Heart left ventricle (tissue), 13 donors: Measurements from ENCODE around the gene VEGFA.

Experiments used
- CTCF ChIP-seq, 12 donors: fragments of 200-600 bp; sonication (generic) in 4 of 12; IDR thresholded peaks; one replicate each; pipeline versions ENCODE4 v1.5.0 to v1.8.0; 2018 to 2022; ENCODE audit warnings: antibody characterized with exemption in 12 of 12, mild to moderate bottlenecking in 5 of 12
- POLR2A ChIP-seq, 2 donors: fragments of 450-650 bp; IDR thresholded peaks; one replicate each; pipeline ENCODE4 v1.6.1; 2017; ENCODE audit warnings: antibody characterized with exemption in 2 of 2, mild to moderate bottlenecking in 2 of 2, moderate library complexity in 2 of 2
- donor health status: ischemic (EF 13 %, LVEDD 7.1; RV severe dilation, severe dysfunction).
- donor health status: DM: no; HTN: yes; CAD: no.
- donor health status: DM: no; HTN: no; CAD: no.
- donor health status: ischemic (EF 25% LVEDD 6.9; RV normal size, moderate dysfunction).
- donor health status: ischemic (EF 25% LVEDD 5.7; RV mildly dilated, moderate dysfunction).
- donor health status: ischemic (EF 35%, LVEDD 5.7; RV mildly dilated, moderate dysfunction).
- donor health status: nonischemic (EF 11% LVEDD 7.7; RV severe dilation, severe dysfunction).
- donor health status: DM: yes; HTN: yes; CAD: no.
- donor health status: PGD.
- donor health status: ischemic (EF 29% LVEDD 5.4; RV normal size, mild dysfunction).
- donor health status: nonischemic (EF 23%, LVEDD 6.1; RV moderate dilation, normal function).

- no peak for TF ChIP-seq POLR2A (IDR thresholded peaks at IDR 0.05)
- no peak for TF ChIP-seq CTCF (IDR thresholded peaks at IDR 0.05)
Measured at GRCh38 chr6:43761666-43762409, 8.2 kb upstream of the VEGFA start.
